K562 (cell line): ENCODE results near the gene TMEM208. TPM values are rescaled to one million over a fixed set of nuclear protein-coding genes. Genes with fewer than 3 reads are reported as not detected.

Experiments
- EP300 ChIP-seq: IDR thresholded peaks from 2 replicates; pipeline ENCODE4 v1.6.1; 2012; ENCODE audit warnings: low read length, improper control_type of control experiment
- FOXJ3 ChIP-seq: sonication (generic); formaldehyde crosslinking; IDR thresholded peaks from 2 replicates; pipeline ENCODE4 v1.4.0; 2020; ENCODE audit warnings: mild to moderate bottlenecking, missing genetic modification reagents
- GABPA ChIP-seq: fragments of 200-800 bp; sonication (Bioruptor generic); conservative IDR thresholded peaks from 2 replicates; pipeline ENCODE4 v1.6.1; 2016; ENCODE audit warnings: low read depth, missing genetic modification characterization, missing compliant biosample characterization
- ILF3 ChIP-seq: fragments of 450-650 bp; IDR thresholded peaks from 2 replicates; pipeline ENCODE4 v1.6.1; 2018; ENCODE audit warnings: antibody characterized with exemption, mild to moderate bottlenecking, moderate library complexity, borderline replicate concordance
- JUNB ChIP-seq: fragments of 450-650 bp; formaldehyde crosslinking; conservative IDR thresholded peaks from 2 replicates; pipeline ENCODE4 v1.4.0; 2020; ENCODE audit warnings: mild to moderate bottlenecking
- KHSRP ChIP-seq: fragments of 450-650 bp; IDR thresholded peaks from 2 replicates; pipeline ENCODE4 v1.6.1; 2017
- PHF21A ChIP-seq: fragments of 450-650 bp; IDR thresholded peaks from 2 replicates; pipeline ENCODE4 v1.6.1; 2017; ENCODE audit warnings: low read depth, borderline replicate concordance
- PHF8 ChIP-seq: fragments of 200-600 bp; sonication (generic); IDR thresholded peaks from 2 replicates; pipeline ENCODE4 v1.6.1; 2012; ENCODE audit warnings: mixed run types, mild to moderate bottlenecking, inconsistent platforms, low read length, moderate library complexity, borderline replicate concordance
- STAT5A ChIP-seq: IDR thresholded peaks from 2 replicates; pipeline ENCODE4 v1.6.1; 2012; ENCODE audit warnings: low read length, inconsistent platforms, borderline replicate concordance
- TOE1 ChIP-seq, 2 experiments: fragments of 450-650 bp in 1 of 2; sonication (generic) in 1 of 2; formaldehyde crosslinking in 1 of 2; IDR thresholded peaks; 2 replicates each; pipeline versions ENCODE4 v1.7.1 to v1.8.0; 2016 to 2022; ENCODE audit warnings: borderline replicate concordance in 2 of 2, mild to moderate bottlenecking in 2 of 2, antibody characterized with exemption in 1 of 2, inconsistent platforms in 1 of 2, low read depth in 1 of 2, missing genetic modification reagents in 1 of 2, moderate library complexity in 1 of 2
- ZC3H11A ChIP-seq: IDR thresholded peaks from 2 replicates; pipeline ENCODE4 v1.6.1; 2012; ENCODE audit warnings: low read depth, low read length, improper control_type of control experiment
- ZNF778 ChIP-seq: fragments of 450-650 bp; formaldehyde crosslinking; IDR thresholded peaks from 2 replicates; pipeline ENCODE4 v1.4.0; 2020; ENCODE audit warnings: mild to moderate bottlenecking, moderate library complexity
- polyA plus RNA-seq, 8 experiments: library from polyadenylated mRNA; depleted of rRNA in 4 of 8; stranded (reverse) in 5 of 8; unstranded in 3 of 8; fragments of >200 nt; fragmentation: Nextera tagmentation in 2 of 8; fragmentation: Illumina TruSeq in 1 of 8; extraction: Ambion mirVana in 2 of 8; extraction: Trizol in 1 of 8; gene quantifications; 2 replicates each; pipeline versions ENCODE4 v1.2.1 to v1.2.3, GENCODE V29; 2011 to 2014; ENCODE audit warnings: inconsistent platforms in 1 of 8, missing spikeins in 1 of 8
- total RNA-seq, 7 experiments: library from RNA; depleted of rRNA in 6 of 7; stranded (reverse); fragments of >200 nt in 6 of 7; fragmentation: Illumina TruSeq in 2 of 7; extraction: Trizol in 2 of 7; gene quantifications; 2 replicates each; pipeline versions ENCODE4 v1.2.1 to v1.2.3, GENCODE V29; 2011 to 2021; ENCODE audit warnings: low replicate concordance in 1 of 7
- TF ChIP-seq, protein P1 (sequence below): sonication (generic); formaldehyde crosslinking; IDR thresholded peaks from 2 replicates; pipeline ENCODE4 v1.8.0; 2022; ENCODE audit warnings: mild to moderate bottlenecking, missing genetic modification reagents, borderline replicate concordance
- TF ChIP-seq, protein P2 (sequence below), 2 experiments: fragments of 450-650 bp; conservative IDR thresholded peaks; 2 replicates each; pipeline ENCODE4 v1.6.1; 2017; ENCODE audit warnings: mild to moderate bottlenecking in 2 of 2, moderate library complexity in 2 of 2
- TF ChIP-seq, protein P3 (sequence below): fragments of 250-450 bp; sonication (Bioruptor Pico); IDR thresholded peaks from 2 replicates; pipeline ENCODE4 v1.8.0; 2021; ENCODE audit warnings: mild to moderate bottlenecking, moderate library complexity
- TF ChIP-seq, protein P4 (sequence below): fragments of 250-450 bp; sonication (Bioruptor Pico); IDR thresholded peaks from 2 replicates; pipeline ENCODE4 v1.8.0; 2021; ENCODE audit warnings: borderline replicate concordance, mild to moderate bottlenecking, moderate library complexity; ENCODE audit not compliant: poor library complexity, severe bottlenecking
- TF ChIP-seq, protein P5 (sequence below): fragments of 150-350 bp; IDR thresholded peaks from 2 replicates; pipeline ENCODE4 v1.6.1; 2014; ENCODE audit warnings: low read depth, mild to moderate bottlenecking, low read length, borderline replicate concordance

TMEM208 gene
- total and polyA plus RNA-seq, 9 of the 15 experiments (the other 6 are each of a cell fraction or from before 2014, with no cell fraction given): 31.8 to 239 (median 54.3) TPM

DNA sequence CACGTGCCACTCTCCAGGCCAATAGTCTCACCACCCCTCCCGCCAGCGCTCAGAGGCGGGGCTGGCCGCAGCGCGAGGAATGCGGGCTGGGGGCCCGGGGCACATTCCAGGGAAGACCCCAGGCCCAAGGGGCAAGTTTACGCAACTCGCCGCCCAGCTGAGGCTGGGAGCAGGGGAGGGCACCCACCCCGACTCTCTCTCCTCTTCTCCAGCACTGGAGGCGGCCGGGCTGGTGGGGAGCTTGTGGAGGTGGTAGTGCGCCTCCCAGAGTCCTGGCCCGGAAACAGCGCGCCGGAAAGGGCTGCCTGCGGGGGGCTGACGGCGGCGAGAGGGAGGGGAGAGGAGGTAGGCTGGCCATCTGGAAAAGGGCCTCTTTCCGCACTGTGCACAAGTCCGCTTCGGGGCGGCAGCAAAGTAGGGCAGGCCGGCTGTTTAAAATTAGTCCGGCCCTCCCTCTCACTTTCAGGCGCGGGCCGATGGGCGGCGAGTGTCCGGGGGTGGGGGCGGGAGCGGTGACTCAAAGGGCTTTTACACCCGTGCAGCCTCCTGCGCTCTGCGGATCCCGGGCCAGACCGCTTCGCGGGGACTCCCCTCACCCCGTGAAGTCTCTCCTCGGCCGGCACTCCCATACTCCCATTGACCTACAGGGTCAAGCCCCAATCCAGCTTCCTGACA lies 19.3 kb downstream of the TMEM208 start (continued):
- TF ChIP-seq, protein P1, sequence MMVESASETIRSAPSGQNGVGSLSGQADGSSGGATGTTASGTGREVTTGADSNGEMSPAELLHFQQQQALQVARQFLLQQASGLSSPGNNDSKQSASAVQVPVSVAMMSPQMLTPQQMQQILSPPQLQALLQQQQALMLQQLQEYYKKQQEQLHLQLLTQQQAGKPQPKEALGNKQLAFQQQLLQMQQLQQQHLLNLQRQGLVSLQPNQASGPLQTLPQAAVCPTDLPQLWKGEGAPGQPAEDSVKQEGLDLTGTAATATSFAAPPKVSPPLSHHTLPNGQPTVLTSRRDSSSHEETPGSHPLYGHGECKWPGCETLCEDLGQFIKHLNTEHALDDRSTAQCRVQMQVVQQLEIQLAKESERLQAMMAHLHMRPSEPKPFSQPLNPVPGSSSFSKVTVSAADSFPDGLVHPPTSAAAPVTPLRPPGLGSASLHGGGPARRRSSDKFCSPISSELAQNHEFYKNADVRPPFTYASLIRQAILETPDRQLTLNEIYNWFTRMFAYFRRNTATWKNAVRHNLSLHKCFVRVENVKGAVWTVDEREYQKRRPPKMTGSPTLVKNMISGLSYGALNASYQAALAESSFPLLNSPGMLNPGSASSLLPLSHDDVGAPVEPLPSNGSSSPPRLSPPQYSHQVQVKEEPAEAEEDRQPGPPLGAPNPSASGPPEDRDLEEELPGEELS (CRISPR knock-in tag): 0 out of 2 replicates have a peak, but pooled peaks have one; percentile 26
- TF ChIP-seq JUNB (CRISPR knock-in tag): no peak
- TF ChIP-seq, protein P2, sequence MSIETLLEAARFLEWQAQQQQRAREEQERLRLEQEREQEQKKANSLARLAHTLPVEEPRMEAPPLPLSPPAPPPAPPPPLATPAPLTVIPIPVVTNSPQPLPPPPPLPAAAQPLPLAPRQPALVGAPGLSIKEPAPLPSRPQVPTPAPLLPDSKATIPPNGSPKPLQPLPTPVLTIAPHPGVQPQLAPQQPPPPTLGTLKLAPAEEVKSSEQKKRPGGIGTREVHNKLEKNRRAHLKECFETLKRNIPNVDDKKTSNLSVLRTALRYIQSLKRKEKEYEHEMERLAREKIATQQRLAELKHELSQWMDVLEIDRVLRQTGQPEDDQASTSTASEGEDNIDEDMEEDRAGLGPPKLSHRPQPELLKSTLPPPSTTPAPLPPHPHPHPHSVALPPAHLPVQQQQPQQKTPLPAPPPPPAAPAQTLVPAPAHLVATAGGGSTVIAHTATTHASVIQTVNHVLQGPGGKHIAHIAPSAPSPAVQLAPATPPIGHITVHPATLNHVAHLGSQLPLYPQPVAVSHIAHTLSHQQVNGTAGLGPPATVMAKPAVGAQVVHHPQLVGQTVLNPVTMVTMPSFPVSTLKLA (conservative IDR thresholded peaks at IDR 0.05): peak; percentile 90
- TF ChIP-seq, protein P3, sequence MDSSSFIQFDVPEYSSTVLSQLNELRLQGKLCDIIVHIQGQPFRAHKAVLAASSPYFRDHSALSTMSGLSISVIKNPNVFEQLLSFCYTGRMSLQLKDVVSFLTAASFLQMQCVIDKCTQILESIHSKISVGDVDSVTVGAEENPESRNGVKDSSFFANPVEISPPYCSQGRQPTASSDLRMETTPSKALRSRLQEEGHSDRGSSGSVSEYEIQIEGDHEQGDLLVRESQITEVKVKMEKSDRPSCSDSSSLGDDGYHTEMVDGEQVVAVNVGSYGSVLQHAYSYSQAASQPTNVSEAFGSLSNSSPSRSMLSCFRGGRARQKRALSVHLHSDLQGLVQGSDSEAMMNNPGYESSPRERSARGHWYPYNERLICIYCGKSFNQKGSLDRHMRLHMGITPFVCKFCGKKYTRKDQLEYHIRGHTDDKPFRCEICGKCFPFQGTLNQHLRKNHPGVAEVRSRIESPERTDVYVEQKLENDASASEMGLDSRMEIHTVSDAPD (CRISPR knock-in tag): no peak
- no peak for TF ChIP-seq ZC3H11A
- no peak for TF ChIP-seq ZNF778 (CRISPR knock-in tag)
- TF ChIP-seq PHF8: peak; percentile 49; the same call in 1 of the 2 replicates
- TF ChIP-seq, protein P4, sequence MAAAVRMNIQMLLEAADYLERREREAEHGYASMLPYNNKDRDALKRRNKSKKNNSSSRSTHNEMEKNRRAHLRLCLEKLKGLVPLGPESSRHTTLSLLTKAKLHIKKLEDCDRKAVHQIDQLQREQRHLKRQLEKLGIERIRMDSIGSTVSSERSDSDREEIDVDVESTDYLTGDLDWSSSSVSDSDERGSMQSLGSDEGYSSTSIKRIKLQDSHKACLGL (CRISPR knock-in tag): no peak
- peak; percentile 70; the same call in 1 of the 2 replicates for TF ChIP-seq PHF21A
- TF ChIP-seq FOXJ3: no peak
- TF ChIP-seq STAT5A: no peak
- TF ChIP-seq KHSRP: no peak
- TF ChIP-seq, protein P5, sequence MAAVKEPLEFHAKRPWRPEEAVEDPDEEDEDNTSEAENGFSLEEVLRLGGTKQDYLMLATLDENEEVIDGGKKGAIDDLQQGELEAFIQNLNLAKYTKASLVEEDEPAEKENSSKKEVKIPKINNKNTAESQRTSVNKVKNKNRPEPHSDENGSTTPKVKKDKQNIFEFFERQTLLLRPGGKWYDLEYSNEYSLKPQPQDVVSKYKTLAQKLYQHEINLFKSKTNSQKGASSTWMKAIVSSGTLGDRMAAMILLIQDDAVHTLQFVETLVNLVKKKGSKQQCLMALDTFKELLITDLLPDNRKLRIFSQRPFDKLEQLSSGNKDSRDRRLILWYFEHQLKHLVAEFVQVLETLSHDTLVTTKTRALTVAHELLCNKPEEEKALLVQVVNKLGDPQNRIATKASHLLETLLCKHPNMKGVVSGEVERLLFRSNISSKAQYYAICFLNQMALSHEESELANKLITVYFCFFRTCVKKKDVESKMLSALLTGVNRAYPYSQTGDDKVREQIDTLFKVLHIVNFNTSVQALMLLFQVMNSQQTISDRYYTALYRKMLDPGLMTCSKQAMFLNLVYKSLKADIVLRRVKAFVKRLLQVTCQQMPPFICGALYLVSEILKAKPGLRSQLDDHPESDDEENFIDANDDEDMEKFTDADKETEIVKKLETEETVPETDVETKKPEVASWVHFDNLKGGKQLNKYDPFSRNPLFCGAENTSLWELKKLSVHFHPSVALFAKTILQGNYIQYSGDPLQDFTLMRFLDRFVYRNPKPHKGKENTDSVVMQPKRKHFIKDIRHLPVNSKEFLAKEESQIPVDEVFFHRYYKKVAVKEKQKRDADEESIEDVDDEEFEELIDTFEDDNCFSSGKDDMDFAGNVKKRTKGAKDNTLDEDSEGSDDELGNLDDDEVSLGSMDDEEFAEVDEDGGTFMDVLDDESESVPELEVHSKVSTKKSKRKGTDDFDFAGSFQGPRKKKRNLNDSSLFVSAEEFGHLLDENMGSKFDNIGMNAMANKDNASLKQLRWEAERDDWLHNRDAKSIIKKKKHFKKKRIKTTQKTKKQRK: no peak
- no peak for TF ChIP-seq ILF3
- TF ChIP-seq TOE1 (IDR thresholded peaks at IDR 0.05; ENCODE audit: borderline replicate concordance): no peak; the same call in 1 of the 2 replicates
- TF ChIP-seq TOE1 (CRISPR knock-in tag; IDR thresholded peaks at IDR 0.05; ENCODE audit: borderline replicate concordance, low read depth): no peak
- peak; percentile 82 for TF ChIP-seq GABPA (tag)
- TF ChIP-seq EP300: no peak
